HEK293T (cell line): Measurements from ENCODE around the gene TMC4.

Experiments
- BHLHE40 ChIP-seq: fragments of 450-650 bp; IDR thresholded peaks from 2 replicates; pipeline ENCODE4 v1.6.1; 2016; ENCODE audit warnings: mild to moderate bottlenecking, moderate library complexity, borderline replicate concordance
- CTBP1 ChIP-seq: fragments of 450-650 bp; IDR thresholded peaks from 2 replicates; pipeline ENCODE4 v1.6.1; 2016; ENCODE audit warnings: borderline replicate concordance
- ELF4 ChIP-seq: fragments of 450-650 bp; IDR thresholded peaks from 2 replicates; pipeline ENCODE4 v1.6.1; 2017; ENCODE audit warnings: antibody characterized with exemption
- FOXA1 ChIP-seq: fragments of 450-650 bp; IDR thresholded peaks from 2 replicates; pipeline ENCODE4 v1.6.1; 2016; ENCODE audit warnings: mild to moderate bottlenecking
- FOXM1 ChIP-seq: fragments of 450-650 bp; IDR thresholded peaks from 2 replicates; pipeline ENCODE4 v1.6.1; 2017; ENCODE audit warnings: mild to moderate bottlenecking, borderline replicate concordance
- HDGF ChIP-seq: fragments of 450-650 bp; IDR thresholded peaks from 2 replicates; pipeline ENCODE4 v1.6.1; 2017; ENCODE audit warnings: antibody characterized with exemption, borderline replicate concordance
- NFRKB ChIP-seq: fragments of 450-650 bp; IDR thresholded peaks from 2 replicates; pipeline ENCODE4 v1.6.1; 2016; ENCODE audit warnings: mild to moderate bottlenecking, moderate library complexity
- TARDBP ChIP-seq: fragments of 450-650 bp; IDR thresholded peaks from 2 replicates; pipeline ENCODE4 v1.6.1; 2016

DNA sequence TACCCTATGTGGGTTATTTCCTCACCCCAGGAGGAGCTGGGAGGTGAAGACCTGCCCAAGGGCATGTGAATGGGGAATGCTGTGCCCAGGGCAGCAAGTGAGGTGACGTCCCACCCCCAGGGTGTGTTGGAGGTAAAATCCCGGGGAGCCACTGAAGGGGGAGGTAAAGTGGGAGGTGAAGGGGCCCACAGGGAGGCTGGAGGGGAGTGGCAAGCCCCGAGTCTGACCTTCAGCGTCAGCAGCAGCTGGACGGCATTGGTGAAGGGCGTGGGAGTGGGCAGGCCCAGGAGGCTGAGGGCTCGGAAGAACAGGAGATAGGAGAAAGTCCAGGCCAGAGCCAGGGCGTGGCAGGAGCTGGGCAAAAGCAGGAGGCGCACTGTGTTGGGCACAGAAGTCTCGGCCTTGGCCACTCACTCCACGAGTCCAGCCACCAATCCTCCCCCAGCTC, 14.0 kb upstream of the TMC4 start:
- TF ChIP-seq BHLHE40 (no peak), FOXA1 (no peak), FOXM1 (no peak), ELF4 (no peak), NFRKB (no peak), TARDBP (no peak), HDGF (no peak), CTBP1 (no peak)
